Psoas muscle (tissue), 8 donors: Measurements from ENCODE around the gene BAZ2B. TPM values are rescaled to one million over a fixed set of nuclear protein-coding genes. Genes with fewer than 3 reads are reported as not detected.

Experiments used
- ATAC-seq, 4 donors: fragments of 200-7000 bp; cut with Tn5 transposase; one replicate each; pipeline ENCODE4 v1.9.1; 2020; ENCODE audit warnings: moderate library complexity in 3 of 4, mild to moderate bottlenecking in 2 of 4
- DNase-seq, 2 donors: peaks; one replicate each; pipeline ENCODE4 v3.0.0-alpha.2; 2020
- H3K27ac ChIP-seq: fragments of 200-600 bp; one replicate; pipeline ENCODE4 v1.8.0; 2022
- H3K27me3 ChIP-seq, 3 donors: fragments of 200-600 bp in 1 of 3; one replicate each; pipeline versions ENCODE4 v1.6.1 to v1.8.0; 2013 to 2022; ENCODE audit warnings: low read length in 2 of 3, mild to moderate bottlenecking in 2 of 3, moderate library complexity in 1 of 3; ENCODE audit not compliant: insufficient read depth in 3 of 3
- H3K36me3 ChIP-seq, 2 donors: fragments of 200-600 bp in 1 of 2; one replicate each; pipeline versions ENCODE4 v1.6.1 to v1.8.0; 2013 to 2022; ENCODE audit warnings: low read depth in 1 of 2, mild to moderate bottlenecking in 1 of 2, moderate library complexity in 1 of 2; ENCODE audit not compliant: insufficient read depth in 1 of 2
- H3K4me1 ChIP-seq: fragments of 200-600 bp; one replicate; pipeline ENCODE4 v1.8.0; 2022
- H3K4me3 ChIP-seq: fragments of 200-600 bp; one replicate; pipeline ENCODE4 v1.8.0; 2022; ENCODE audit warnings: mild to moderate bottlenecking
- H3K9me3 ChIP-seq: fragments of 200-600 bp; one replicate; pipeline ENCODE4 v1.8.0; 2022
- WGBS, 3 donors: extraction: QIAGEN DNeasy Blood & Tissue Kit; methylation state at CpG; one replicate each; pipeline versions ENCODE4 v1.1.6 to v1.1.7; 2013; 5-methylcytosine and 5-hydroxymethylcytosine counted together
- intact Hi-C, 2 donors: fragments of 100-400 bp; cut with DNase I; formaldehyde crosslinking; loops; one replicate each; pipeline versions ENCODE4 v1.11.0 to v1.14.2; 2022
- polyA plus RNA-seq, 3 donors: library from polyadenylated mRNA; stranded (reverse); fragments of 200-250 nt; gene quantifications; one replicate each; pipeline ENCODE4 v1.2.3, GENCODE V29; 2013
- total RNA-seq, 4 donors: library from RNA; stranded (reverse); fragmentation: NEBNext Ultra II Directional in 2 of 4; extraction: Animal tissue kit (Norgen Biotek cat#: 25700) in 2 of 4; gene quantifications; one replicate each; pipeline versions ENCODE4 v1.2.1 to v1.2.4, GENCODE V29; 2021 to 2023
- TF ChIP-seq, protein P1 (sequence below): fragments of 200-600 bp; IDR thresholded peaks from one replicate; pipeline ENCODE4 v1.8.0; 2022; ENCODE audit warnings: antibody characterized with exemption
- donor health status: healthy with polysubstance abuse.
- donor health status: DM: no; HTN: no; CAD: no; lungs with moderate emphysema.
- donor health status: Bipolar disorder and iron deficiency.
- donor health status: healthy.
- donor health status: DM: yes; HTN: yes; CAD: no.
- donor health status: DM: no; HTN: no; CAD: no.
- donor health status: DM: no; HTN: no; CAD: no.
- donor health status: DM: yes; HTN: yes; CAD: no.

BAZ2B gene
- total and polyA plus RNA-seq, 7 donors: 7.5 to 27.0 (median 22.7) TPM

DNA sequence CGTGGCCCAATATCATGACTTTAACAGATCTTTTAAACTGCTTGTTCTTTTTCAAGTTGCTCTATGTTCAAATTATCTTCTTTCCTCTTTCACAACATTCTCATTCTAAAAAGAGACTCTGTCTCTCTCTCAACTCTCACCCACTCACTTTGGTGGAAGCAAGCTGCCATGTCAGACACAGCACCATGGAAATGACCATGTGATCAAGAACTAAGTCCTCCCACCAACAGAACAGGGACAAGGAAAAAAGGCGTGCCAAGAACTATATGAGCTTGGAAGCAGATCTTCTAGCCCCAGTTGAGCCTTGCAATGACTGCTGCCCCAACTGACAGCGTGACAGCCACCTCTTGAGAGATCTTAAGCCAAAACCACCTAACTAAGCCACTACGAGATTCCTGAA is 23.9 kb downstream of the BAZ2B start:
- DNase-seq: no peak
- no peak overlapping the region for H3K4me3 ChIP-seq
- H3K36me3 ChIP-seq: no peaks in the 10 kb centered on the region
- no peak for ATAC-seq
- no peak overlapping the region for H3K27ac ChIP-seq
- H3K9me3 ChIP-seq: no peaks in the 10 kb centered on the region
- no peaks in the 10 kb centered on the region for H3K27me3 ChIP-seq
- no peaks in the 10 kb centered on the region for H3K4me1 ChIP-seq
- 69 to 73% (median 70%) methylated on average over 4 of the region's 4 CpGs for WGBS, 3 donors
- TF ChIP-seq, protein P1, sequence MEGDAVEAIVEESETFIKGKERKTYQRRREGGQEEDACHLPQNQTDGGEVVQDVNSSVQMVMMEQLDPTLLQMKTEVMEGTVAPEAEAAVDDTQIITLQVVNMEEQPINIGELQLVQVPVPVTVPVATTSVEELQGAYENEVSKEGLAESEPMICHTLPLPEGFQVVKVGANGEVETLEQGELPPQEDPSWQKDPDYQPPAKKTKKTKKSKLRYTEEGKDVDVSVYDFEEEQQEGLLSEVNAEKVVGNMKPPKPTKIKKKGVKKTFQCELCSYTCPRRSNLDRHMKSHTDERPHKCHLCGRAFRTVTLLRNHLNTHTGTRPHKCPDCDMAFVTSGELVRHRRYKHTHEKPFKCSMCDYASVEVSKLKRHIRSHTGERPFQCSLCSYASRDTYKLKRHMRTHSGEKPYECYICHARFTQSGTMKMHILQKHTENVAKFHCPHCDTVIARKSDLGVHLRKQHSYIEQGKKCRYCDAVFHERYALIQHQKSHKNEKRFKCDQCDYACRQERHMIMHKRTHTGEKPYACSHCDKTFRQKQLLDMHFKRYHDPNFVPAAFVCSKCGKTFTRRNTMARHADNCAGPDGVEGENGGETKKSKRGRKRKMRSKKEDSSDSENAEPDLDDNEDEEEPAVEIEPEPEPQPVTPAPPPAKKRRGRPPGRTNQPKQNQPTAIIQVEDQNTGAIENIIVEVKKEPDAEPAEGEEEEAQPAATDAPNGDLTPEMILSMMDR: no peak
- intact Hi-C loops: no loop called here

DNA sequence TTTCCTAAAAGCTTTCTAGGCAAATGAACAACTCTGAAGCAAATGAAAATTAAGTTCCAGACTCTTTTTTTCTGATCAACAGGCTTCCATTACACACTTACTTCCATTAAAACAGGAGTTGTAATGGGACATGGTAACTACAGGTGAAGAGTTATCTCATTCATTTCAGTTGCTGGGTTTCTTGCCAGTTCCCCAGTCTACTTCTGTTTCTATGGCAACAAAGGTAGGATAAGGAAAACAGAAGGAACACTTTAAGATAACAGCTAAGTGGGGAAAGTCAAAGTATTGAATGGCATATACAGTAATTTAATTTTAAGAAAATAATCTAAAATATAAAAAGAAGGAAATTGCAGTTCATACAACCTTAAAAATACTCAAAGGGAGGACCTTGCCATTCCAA is 25.1 kb downstream of the BAZ2B start:
- intact Hi-C loops: no loop called here

DNA sequence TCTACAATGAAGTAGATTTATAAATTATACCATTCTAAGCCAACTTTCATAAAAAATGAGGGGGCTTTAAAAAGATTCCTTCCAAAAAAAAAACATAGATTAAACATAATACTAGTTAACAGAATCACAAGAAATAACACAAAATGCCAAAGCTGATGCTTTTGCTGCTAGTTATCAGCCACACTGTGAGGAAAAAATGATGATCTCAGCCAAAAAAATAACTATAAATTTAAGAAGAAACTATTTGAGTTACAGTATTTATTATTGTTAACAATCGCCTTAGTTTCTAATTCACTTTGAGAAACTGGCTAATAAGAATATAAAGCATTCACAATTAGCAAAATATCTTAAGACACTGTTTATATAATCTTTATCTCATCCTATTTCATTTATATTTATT is 27.1 kb downstream of the BAZ2B start:
- DNase-seq: no peak
- intact Hi-C loops: no loop called here
- TF ChIP-seq, protein P1: no peak
- WGBS, 3 donors: 94 to 98% (median 95%) methylated on average over 1 of the region's 1 CpG
- no peak for ATAC-seq
- Histone ChIP-seq H3K27ac (no peak overlapping the region), H3K4me1 (no peaks in the 10 kb centered on the region), H3K36me3 (no peaks in the 10 kb centered on the region), H3K4me3 (no peak overlapping the region), H3K27me3 (no peaks in the 10 kb centered on the region), H3K9me3 (no peaks in the 10 kb centered on the region)

More for the DNA sequence above, 25.1 kb downstream of the BAZ2B start:
- no peaks in the 10 kb centered on the region for H3K4me1 ChIP-seq
- DNase-seq: no peak
- no peaks in the 10 kb centered on the region for H3K27me3 ChIP-seq
- TF ChIP-seq, protein P1: no peak
- H3K9me3 ChIP-seq: no peaks in the 10 kb centered on the region
- ATAC-seq: no peak
- H3K36me3 ChIP-seq: no peaks in the 10 kb centered on the region
- no peak overlapping the region for H3K4me3 ChIP-seq
- no peak overlapping the region for H3K27ac ChIP-seq

DNA sequence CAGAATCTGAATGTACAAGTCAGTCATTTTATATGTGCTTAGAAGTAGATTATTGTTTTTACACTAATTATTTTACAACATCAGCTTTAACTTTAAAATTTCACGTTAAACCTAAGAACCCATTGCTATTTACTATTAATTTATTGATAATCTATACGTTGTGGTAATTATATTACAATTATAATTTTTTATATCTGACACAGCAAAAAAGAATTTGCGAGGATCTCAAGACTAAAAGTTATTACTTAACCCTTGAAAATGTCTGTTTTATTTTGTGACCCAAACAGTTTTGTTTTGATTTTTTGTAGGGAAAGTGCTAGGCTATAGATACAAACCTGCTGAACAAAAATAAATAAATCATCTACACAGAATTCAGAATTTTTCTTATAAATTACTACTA is 30.3 kb downstream of the BAZ2B start:
- no peak overlapping the region for H3K4me3 ChIP-seq
- no peaks in the 10 kb centered on the region for H3K27me3 ChIP-seq
- ATAC-seq (no peak), DNase-seq (no peak)
- no peaks in the 10 kb centered on the region for H3K36me3 ChIP-seq
- no peaks in the 10 kb centered on the region for H3K4me1 ChIP-seq
- intact Hi-C loops: no loop called here
- H3K27ac ChIP-seq: no peak overlapping the region
- WGBS, 3 donors: 84 to 88% (median 85%) methylated on average over 3 of the region's 3 CpGs
- no peaks in the 10 kb centered on the region for H3K9me3 ChIP-seq
- TF ChIP-seq, protein P1: no peak

DNA sequence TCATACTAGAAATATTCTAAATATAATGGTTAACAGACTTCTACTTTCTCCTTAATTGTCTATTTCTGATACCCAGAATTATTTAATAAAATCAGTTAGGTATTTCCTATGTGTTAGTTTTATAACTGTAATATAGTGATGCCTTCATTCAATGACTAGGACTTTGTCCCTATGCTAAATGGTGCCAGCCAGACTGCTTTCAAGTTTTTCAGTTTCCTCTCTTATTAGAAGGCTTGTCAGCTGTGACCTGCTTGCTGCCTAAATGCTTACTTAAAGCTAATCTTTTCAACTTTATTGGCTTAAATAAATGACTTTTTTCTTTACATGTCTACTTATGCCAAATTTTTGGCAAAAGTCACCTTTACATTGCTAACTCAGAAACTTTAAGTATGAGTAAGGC is 30.7 kb downstream of the BAZ2B start:
- no peak overlapping the region for H3K4me3 ChIP-seq
- TF ChIP-seq, protein P1: no peak
- H3K9me3 ChIP-seq: no peaks in the 10 kb centered on the region
- DNase-seq: no peak
- H3K27ac ChIP-seq: no peak overlapping the region
- no peak for ATAC-seq
- intact Hi-C loops: no loop called here
- no peaks in the 10 kb centered on the region for H3K4me1 ChIP-seq
- H3K36me3 ChIP-seq: no peaks in the 10 kb centered on the region
- H3K27me3 ChIP-seq: no peaks in the 10 kb centered on the region
